Endothelial cell of umbilical vein (primary cell): ENCODE results near the gene PAPPA2.

ENCODE experiments used
- EZH2 ChIP-seq: IDR thresholded peaks from 2 replicates; pipeline ENCODE4 v1.6.1; 2012; ENCODE audit warnings: borderline replicate concordance, low read depth, mild to moderate bottlenecking, moderate library complexity, low read length, inconsistent platforms; ENCODE audit not compliant: severe bottlenecking
- JUN ChIP-seq: IDR thresholded peaks from 2 replicates; pipeline ENCODE4 v1.6.1; 2011; ENCODE audit warnings: borderline replicate concordance, low read depth; ENCODE audit not compliant: insufficient read length, insufficient read depth
- MYC ChIP-seq: IDR thresholded peaks from one replicate; pipeline ENCODE4 v1.6.1; 2011; ENCODE audit warnings: mild to moderate bottlenecking, low read depth, low read length
- POLR2A ChIP-seq: IDR thresholded peaks from 2 replicates; pipeline ENCODE4 v1.6.1; 2012; ENCODE audit warnings: low read depth, mild to moderate bottlenecking, control low read depth, low read length
- POLR2AphosphoS5 ChIP-seq: IDR thresholded peaks from 2 replicates; pipeline ENCODE4 v1.6.1; 2012; ENCODE audit warnings: low read depth, mild to moderate bottlenecking, control low read depth, low read length, moderate library complexity; ENCODE audit not compliant: insufficient read depth
- TF ChIP-seq, protein P1 (sequence below): IDR thresholded peaks from 2 replicates; pipeline ENCODE4 v1.6.1; 2011; ENCODE audit not compliant: insufficient read depth, insufficient read length
- TF ChIP-seq, protein P2 (sequence below), 2 donors: IDR thresholded peaks; 1 replicate in 1 of 2; 2 replicates in 1 of 2; pipeline ENCODE4 v1.5.1; 2011; ENCODE audit warnings: low read length in 2 of 2, mild to moderate bottlenecking in 2 of 2, moderate library complexity in 2 of 2, control low read depth in 1 of 2, inconsistent platforms in 1 of 2, low read depth in 1 of 2; ENCODE audit not compliant: insufficient read depth in 1 of 2; ENCODE audit errors: extremely low read depth in 1 of 2

DNA sequence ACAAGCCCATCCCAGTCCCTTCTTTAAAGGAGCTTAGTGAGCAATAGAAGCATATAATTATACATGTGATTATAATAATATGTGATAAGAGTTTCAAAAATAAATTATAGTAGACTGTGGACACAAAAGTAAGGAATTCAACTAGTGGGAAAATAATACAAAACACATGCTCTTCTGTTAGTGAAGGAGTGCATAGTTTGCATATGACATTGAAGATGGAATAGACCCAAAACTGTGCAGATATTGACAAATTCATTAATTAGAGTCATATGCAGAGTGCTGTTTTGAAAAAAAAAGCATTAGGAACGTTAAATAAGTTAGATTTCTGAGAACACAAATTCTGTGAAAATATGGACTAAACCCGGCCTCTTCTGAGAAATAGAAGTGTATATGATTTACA lies 422.8 kb downstream of the PAPPA2 start:
- TF ChIP-seq, protein P1, sequence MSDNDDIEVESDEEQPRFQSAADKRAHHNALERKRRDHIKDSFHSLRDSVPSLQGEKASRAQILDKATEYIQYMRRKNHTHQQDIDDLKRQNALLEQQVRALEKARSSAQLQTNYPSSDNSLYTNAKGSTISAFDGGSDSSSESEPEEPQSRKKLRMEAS: no peak
- TF ChIP-seq, protein P2, sequence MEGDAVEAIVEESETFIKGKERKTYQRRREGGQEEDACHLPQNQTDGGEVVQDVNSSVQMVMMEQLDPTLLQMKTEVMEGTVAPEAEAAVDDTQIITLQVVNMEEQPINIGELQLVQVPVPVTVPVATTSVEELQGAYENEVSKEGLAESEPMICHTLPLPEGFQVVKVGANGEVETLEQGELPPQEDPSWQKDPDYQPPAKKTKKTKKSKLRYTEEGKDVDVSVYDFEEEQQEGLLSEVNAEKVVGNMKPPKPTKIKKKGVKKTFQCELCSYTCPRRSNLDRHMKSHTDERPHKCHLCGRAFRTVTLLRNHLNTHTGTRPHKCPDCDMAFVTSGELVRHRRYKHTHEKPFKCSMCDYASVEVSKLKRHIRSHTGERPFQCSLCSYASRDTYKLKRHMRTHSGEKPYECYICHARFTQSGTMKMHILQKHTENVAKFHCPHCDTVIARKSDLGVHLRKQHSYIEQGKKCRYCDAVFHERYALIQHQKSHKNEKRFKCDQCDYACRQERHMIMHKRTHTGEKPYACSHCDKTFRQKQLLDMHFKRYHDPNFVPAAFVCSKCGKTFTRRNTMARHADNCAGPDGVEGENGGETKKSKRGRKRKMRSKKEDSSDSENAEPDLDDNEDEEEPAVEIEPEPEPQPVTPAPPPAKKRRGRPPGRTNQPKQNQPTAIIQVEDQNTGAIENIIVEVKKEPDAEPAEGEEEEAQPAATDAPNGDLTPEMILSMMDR (IDR thresholded peaks at IDR 0.05; ENCODE audit: extremely low read depth in 1 of 2, insufficient read depth in 1 of 2, low read depth in 1 of 2, low read length in 2 of 2): no peak
- no peak for TF ChIP-seq POLR2AphosphoS5
- no peak for TF ChIP-seq POLR2A
- no peak for TF ChIP-seq EZH2
- no peak for TF ChIP-seq JUN
- TF ChIP-seq MYC: no peak
